ENCODE measurements around the gene P2RY6. TPM values are rescaled to one million over a fixed set of nuclear protein-coding genes. Genes with fewer than 3 reads are reported as not detected.
"Not testable (repeated sequence)": the region's sequence is repeated elsewhere in the genome, so short reads cannot be mapped to it uniquely, and the experiment has no call there.

The P2RY6 gene
- total and polyA plus RNA-seq, 4 donors: 0.50 to 1.4 (median 0.81) TPM

DNA sequence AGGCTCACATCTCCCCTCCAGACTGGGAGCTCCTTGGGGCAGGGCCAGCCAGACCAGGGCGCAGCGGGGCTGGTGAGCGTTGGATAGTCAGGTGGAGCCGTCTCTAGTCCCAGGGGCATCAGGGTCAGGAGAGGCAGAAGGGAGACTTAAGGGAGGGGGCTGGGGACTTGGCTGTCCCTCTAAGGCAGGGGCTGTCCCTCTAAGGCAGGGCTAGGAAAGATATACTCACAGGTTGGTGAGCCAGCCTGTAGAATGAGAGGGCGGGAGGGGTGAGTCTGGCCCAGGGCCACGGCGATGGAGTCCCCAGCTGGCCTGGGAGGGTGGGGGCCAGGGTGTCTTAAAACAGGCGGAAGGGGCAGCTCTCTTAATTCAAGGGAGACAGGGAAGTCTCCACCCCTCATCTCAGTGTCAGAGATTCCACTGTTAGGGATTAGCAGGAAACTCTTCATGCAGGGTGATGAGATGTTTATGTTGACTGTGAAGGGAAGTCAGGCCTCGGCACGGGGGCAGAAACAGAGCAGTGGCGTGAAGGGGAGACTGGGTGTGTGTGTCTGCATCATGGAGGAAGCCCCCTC is 42.7 kb upstream of the P2RY6 start:
- 69% methylated on average over 10 of the region's 11 CpGs for WGBS (ENCODE audit: insufficient coverage)
- Histone ChIP-seq H3K9me3 (ENCODE audit: control insufficient read depth, insufficient read depth, low read length) (no peaks in the 10 kb centered on the region), H3K27ac (ENCODE audit: low read depth, low read length) (no peak overlapping the region), H3K27me3 (ENCODE audit: control insufficient read depth, insufficient read depth, low read length) (no peaks in the 10 kb centered on the region), H3K4me1 (ENCODE audit: control insufficient read depth, insufficient read depth, low read length) (peaks cover 2% of the 10 kb centered on the region), H3K36me3 (ENCODE audit: control insufficient read depth, insufficient read depth, low read length) (no peaks in the 10 kb centered on the region), H3K4me3 (ENCODE audit: low read depth, low read length) (no peak overlapping the region)
- no peak for DNase-seq (ENCODE audit: low read depth in 4 of 6, low spot score in 6 of 6)

- Histone ChIP-seq H3K9me3 (ENCODE audit: control insufficient read depth, insufficient read depth, low read length) (no peaks in the 10 kb centered on the region), H3K27ac (ENCODE audit: low read depth, low read length) (no peak overlapping the region), H3K4me1 (ENCODE audit: control insufficient read depth, insufficient read depth, low read length) (peaks cover 2% of the 10 kb centered on the region), H3K4me3 (ENCODE audit: low read depth, low read length) (no peak overlapping the region), H3K36me3 (ENCODE audit: control insufficient read depth, insufficient read depth, low read length) (no peaks in the 10 kb centered on the region), H3K27me3 (ENCODE audit: control insufficient read depth, insufficient read depth, low read length) (no peaks in the 10 kb centered on the region)
- WGBS (ENCODE audit: insufficient coverage): 80% methylated on average over 15 of the region's 16 CpGs
- no peak for DNase-seq (ENCODE audit: low read depth in 4 of 6, low spot score in 6 of 6)
Observed at GRCh38 chr11:73229896-73230875, 42.0 kb upstream of the P2RY6 start.

- Histone ChIP-seq H3K4me3 (ENCODE audit: low read depth, low read length) (no peak overlapping the region), H3K27me3 (ENCODE audit: control insufficient read depth, insufficient read depth, low read length) (no peaks in the 10 kb centered on the region), H3K36me3 (ENCODE audit: control insufficient read depth, insufficient read depth, low read length) (no peaks in the 10 kb centered on the region), H3K4me1 (ENCODE audit: control insufficient read depth, insufficient read depth, low read length) (peaks cover 2% of the 10 kb centered on the region), H3K27ac (ENCODE audit: low read depth, low read length) (no peak overlapping the region), H3K9me3 (ENCODE audit: control insufficient read depth, insufficient read depth, low read length) (no peaks in the 10 kb centered on the region)
- no peak for DNase-seq (ENCODE audit: low read depth in 4 of 6, low spot score in 6 of 6)
- WGBS (ENCODE audit: insufficient coverage): 100% methylated on average over 2 of the region's 7 CpGs
Observed at GRCh38 chr11:73230931-73231330, 41.2 kb upstream of the P2RY6 start.

DNA sequence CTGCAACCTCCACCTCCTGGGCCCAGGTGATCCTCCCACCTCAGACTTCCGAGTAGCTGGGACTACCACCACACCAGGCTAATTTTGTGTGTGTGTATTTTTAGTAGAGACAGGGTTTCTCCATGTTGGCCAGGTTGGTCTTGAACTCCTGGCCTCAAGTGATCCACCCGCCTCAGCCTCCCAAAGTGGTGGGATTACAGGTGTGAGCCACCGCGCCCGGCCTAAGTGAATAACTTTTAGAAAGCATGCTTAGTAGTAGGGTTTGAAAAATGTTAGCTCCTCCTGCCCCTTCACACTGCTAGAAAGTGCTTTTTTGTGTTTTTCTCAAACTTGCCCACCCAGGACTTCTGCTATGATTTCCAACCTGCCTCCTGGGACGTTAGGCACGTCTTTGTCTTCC is 39.7 kb upstream of the P2RY6 start:
- H3K27ac ChIP-seq (ENCODE audit: low read depth, low read length); H3K4me1 ChIP-seq (ENCODE audit: control insufficient read depth, insufficient read depth, low read length); DNase-seq (ENCODE audit: low read depth in 4 of 6, low spot score in 6 of 6); H3K36me3 ChIP-seq (ENCODE audit: control insufficient read depth, insufficient read depth, low read length); H3K9me3 ChIP-seq (ENCODE audit: control insufficient read depth, insufficient read depth, low read length); H3K4me3 ChIP-seq (ENCODE audit: low read depth, low read length); H3K27me3 ChIP-seq (ENCODE audit: control insufficient read depth, insufficient read depth, low read length): not testable (repeated sequence)
- 92% methylated on average over 4 of the region's 7 CpGs for WGBS (ENCODE audit: insufficient coverage)

DNA sequence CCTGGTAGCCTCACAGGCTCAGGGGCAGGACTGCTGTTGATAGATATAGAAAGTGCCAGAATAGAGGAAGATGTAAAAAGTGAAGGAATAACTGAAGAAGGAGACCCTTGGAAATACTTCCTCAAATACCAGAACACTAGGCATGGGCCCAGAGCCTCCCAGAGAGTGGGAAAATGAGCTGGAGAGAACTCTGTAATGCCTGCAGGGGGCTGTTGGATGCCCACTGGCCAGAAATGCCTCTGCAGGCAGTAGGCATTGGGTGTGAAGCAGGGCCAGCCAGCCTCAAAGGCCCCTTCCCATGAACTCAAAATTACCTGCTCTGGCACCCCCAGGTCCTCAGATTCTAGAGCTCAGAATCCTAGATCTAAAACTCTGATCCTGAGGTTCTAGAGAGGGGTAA is 38.9 kb upstream of the P2RY6 start:
- Histone ChIP-seq H3K36me3 (ENCODE audit: control insufficient read depth, insufficient read depth, low read length) (no peaks in the 10 kb centered on the region), H3K27ac (ENCODE audit: low read depth, low read length) (no peak overlapping the region), H3K4me1 (ENCODE audit: control insufficient read depth, insufficient read depth, low read length) (peaks cover 2% of the 10 kb centered on the region), H3K9me3 (ENCODE audit: control insufficient read depth, insufficient read depth, low read length) (no peaks in the 10 kb centered on the region), H3K4me3 (ENCODE audit: low read depth, low read length) (no peak overlapping the region), H3K27me3 (ENCODE audit: control insufficient read depth, insufficient read depth, low read length) (no peaks in the 10 kb centered on the region)
- no peak for DNase-seq (ENCODE audit: low read depth in 4 of 6, low spot score in 6 of 6)

DNA sequence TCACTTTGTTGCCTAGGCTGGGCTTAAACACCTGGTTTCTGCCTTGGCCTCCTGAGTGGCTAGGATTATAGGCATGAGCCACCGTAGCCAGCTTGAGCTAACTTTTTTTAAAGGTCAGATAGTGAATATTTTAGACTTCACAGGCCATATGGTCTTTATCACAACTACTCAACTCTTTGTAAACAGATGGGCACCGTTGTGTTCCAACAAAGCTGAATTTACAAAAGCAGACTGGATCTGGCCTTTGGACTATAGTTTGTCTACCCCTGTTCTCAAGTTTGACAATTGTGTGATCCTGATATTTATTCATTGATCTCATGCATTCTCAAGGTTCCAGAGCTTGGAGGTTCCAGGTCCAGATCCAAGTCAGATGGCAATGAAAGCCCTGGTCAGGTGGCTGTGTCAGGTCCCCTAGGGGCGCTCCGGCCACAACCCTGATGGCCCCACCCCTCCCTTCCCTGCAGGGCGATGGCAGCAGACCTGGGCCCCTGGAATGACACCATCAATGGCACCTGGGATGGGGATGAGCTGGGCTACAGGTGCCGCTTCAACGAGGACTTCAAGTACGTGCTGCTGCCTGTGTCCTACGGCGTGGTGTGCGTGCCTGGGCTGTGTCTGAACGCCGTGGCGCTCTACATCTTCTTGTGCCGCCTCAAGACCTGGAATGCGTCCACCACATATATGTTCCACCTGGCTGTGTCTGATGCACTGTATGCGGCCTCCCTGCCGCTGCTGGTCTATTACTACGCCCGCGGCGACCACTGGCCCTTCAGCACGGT is 38.3 kb upstream of the P2RY6 start:
- 96% methylated on average over 21 of the region's 23 CpGs for WGBS (ENCODE audit: insufficient coverage)
- Histone ChIP-seq H3K27ac (ENCODE audit: low read depth, low read length) (no peak overlapping the region), H3K36me3 (ENCODE audit: control insufficient read depth, insufficient read depth, low read length) (no peaks in the 10 kb centered on the region), H3K27me3 (ENCODE audit: control insufficient read depth, insufficient read depth, low read length) (no peaks in the 10 kb centered on the region), H3K9me3 (ENCODE audit: control insufficient read depth, insufficient read depth, low read length) (no peaks in the 10 kb centered on the region), H3K4me1 (ENCODE audit: control insufficient read depth, insufficient read depth, low read length) (peaks cover 2% of the 10 kb centered on the region), H3K4me3 (ENCODE audit: low read depth, low read length) (no peak overlapping the region)
- DNase-seq (ENCODE audit: low read depth in 4 of 6, low spot score in 6 of 6): no peak

- H3K4me1 ChIP-seq (ENCODE audit: control insufficient read depth, insufficient read depth, low read length): no peaks in the 10 kb centered on the region
- no peaks in the 10 kb centered on the region for H3K9me3 ChIP-seq (ENCODE audit: control insufficient read depth, insufficient read depth, low read length)
- no peaks in the 10 kb centered on the region for H3K36me3 ChIP-seq (ENCODE audit: control insufficient read depth, insufficient read depth, low read length)
- no peak overlapping the region for H3K4me3 ChIP-seq (ENCODE audit: low read depth, low read length)
- no peaks in the 10 kb centered on the region for H3K27me3 ChIP-seq (ENCODE audit: control insufficient read depth, insufficient read depth, low read length)
- WGBS (ENCODE audit: insufficient coverage): 94% methylated on average over 56 of the region's 56 CpGs
- no peak overlapping the region for H3K27ac ChIP-seq (ENCODE audit: low read depth, low read length)
- no peak for DNase-seq (ENCODE audit: low read depth in 4 of 6, low spot score in 6 of 6)
Observed at GRCh38 chr11:73234471-73235181, 37.5 kb upstream of the P2RY6 start.

GRCh38 chr11:73235236-73235786 is 36.8 kb upstream of the P2RY6 start:
- Histone ChIP-seq H3K9me3 (ENCODE audit: control insufficient read depth, insufficient read depth, low read length) (no peaks in the 10 kb centered on the region), H3K4me1 (ENCODE audit: control insufficient read depth, insufficient read depth, low read length) (no peaks in the 10 kb centered on the region), H3K4me3 (ENCODE audit: low read depth, low read length) (no peak overlapping the region), H3K27me3 (ENCODE audit: control insufficient read depth, insufficient read depth, low read length) (no peaks in the 10 kb centered on the region), H3K27ac (ENCODE audit: low read depth, low read length) (no peak overlapping the region), H3K36me3 (ENCODE audit: control insufficient read depth, insufficient read depth, low read length) (no peaks in the 10 kb centered on the region)
- no peak for DNase-seq (ENCODE audit: low read depth in 4 of 6, low spot score in 6 of 6)
- WGBS (ENCODE audit: insufficient coverage): 94% methylated on average over 8 of the region's 8 CpGs

GRCh38 chr11:73236205-73236765 is 35.9 kb upstream of the P2RY6 start:
- H3K4me3 ChIP-seq (ENCODE audit: low read depth, low read length): no peak overlapping the region
- H3K36me3 ChIP-seq (ENCODE audit: control insufficient read depth, insufficient read depth, low read length): no peaks in the 10 kb centered on the region
- DNase-seq (ENCODE audit: low read depth in 4 of 6, low spot score in 6 of 6): no peak
- no peak overlapping the region for H3K27ac ChIP-seq (ENCODE audit: low read depth, low read length)
- WGBS (ENCODE audit: insufficient coverage): no CpG with 5 or more reads among the region's 4 CpGs
- H3K4me1 ChIP-seq (ENCODE audit: control insufficient read depth, insufficient read depth, low read length): no peaks in the 10 kb centered on the region
- no peaks in the 10 kb centered on the region for H3K9me3 ChIP-seq (ENCODE audit: control insufficient read depth, insufficient read depth, low read length)
- no peaks in the 10 kb centered on the region for H3K27me3 ChIP-seq (ENCODE audit: control insufficient read depth, insufficient read depth, low read length)
